ENCODE data around the gene PDE4D. TPM values are rescaled to one million over a fixed set of nuclear protein-coding genes. Genes with fewer than 3 reads are reported as not detected.

Gene PDE4D
- total and polyA plus RNA-seq, 2 donors (not counting 3 experiments of a cell fraction or from before 2014, with no cell fraction given), result 34.5 to 51.2 TPM

GRCh38 chr5:59866661-59867060, 26.9 kb downstream of the PDE4D start:
- H3K9me1 ChIP-seq (replicated peaks; ENCODE audit: control insufficient read depth, extremely low read depth, insufficient read depth, low read length), result no peaks in the 10 kb centered on the region
- H3K9ac ChIP-seq (replicated peaks; ENCODE audit: extremely low read depth, insufficient read depth, low read length), result no peak overlapping the region
- H3K27me3 ChIP-seq (ENCODE audit: control insufficient read depth in 2 of 2, insufficient read depth in 2 of 2, low read length in 2 of 2), result peaks cover 8 to 9% of the 10 kb centered on the region in 2 experiments
- no peaks in the 10 kb centered on the region for H3K9me3 ChIP-seq (replicated peaks; ENCODE audit: control insufficient read depth, insufficient read depth, low read length)
- H3K36me3 ChIP-seq (ENCODE audit: control insufficient read depth in 2 of 2, extremely low read depth in 1 of 2, insufficient read depth in 2 of 2, low read length in 2 of 2), result no peaks in the 10 kb centered on the region
- H3K4me3 ChIP-seq (replicated peaks in 1 of 3; ENCODE audit: insufficient read depth in 1 of 3, low read depth in 1 of 3, low read length in 3 of 3), result no peak overlapping the region
- BruUV-seq (replicated peaks), result no TSS peak
- DNase-seq (ENCODE audit: low read depth, low spot score) (no peak), FAIRE-seq (no peak)
- no peaks in the 10 kb centered on the region for H4K20me1 ChIP-seq (replicated peaks; ENCODE audit: control insufficient read depth, extremely low read depth, insufficient read depth, low read length)
- intact Hi-C loops (cut with micrococcal nuclease) (no loop called here), dilution Hi-C loops (cut with MboI; ENCODE audit: extremely low pct_ligation_motif_present, low sequenced_read_pairs) (no loop called here)
- no peaks in the 10 kb centered on the region for H3K4me1 ChIP-seq (ENCODE audit: control insufficient read depth, extremely low read depth, insufficient read depth, low read length)
- ChIA-PET CTCF (interaction anchor here (1.0 to 1.1 kb wide), 2 partner anchors 23 to 421 kb away, joined by 3 to 4 read pairs; no protein-coding TSS in a partner anchor), POLR2A (no interaction called here)
- no peaks in the 10 kb centered on the region for H3K79me2 ChIP-seq (ENCODE audit: control insufficient read depth, insufficient read depth, low read length)
- TF ChIP-seq EZH2 (IDR thresholded peaks at IDR 0.05; ENCODE audit: borderline replicate concordance, low read depth, low read length, severe bottlenecking) (no peak), POLR2A (IDR thresholded peaks at IDR 0.05; ENCODE audit: low read depth, low read length) (no peak), JUN (IDR thresholded peaks at IDR 0.05; ENCODE audit: borderline replicate concordance, insufficient read depth, insufficient read length, low read depth) (no peak), CTCF (IDR thresholded peaks at IDR 0.05; ENCODE audit: extremely low read depth in 1 of 2, insufficient read depth in 1 of 2, low read depth in 1 of 2, low read length in 2 of 2) (no peak), FOS (IDR thresholded peaks at IDR 0.05; ENCODE audit: borderline replicate concordance, insufficient read depth, low read length) (no peak), GATA2 (IDR thresholded peaks at IDR 0.05; ENCODE audit: insufficient read depth, insufficient read length, low read depth, low read length) (no peak), MAX (IDR thresholded peaks at IDR 0.05; ENCODE audit: insufficient read depth, insufficient read length) (no peak), POLR2AphosphoS5 (IDR thresholded peaks at IDR 0.05; ENCODE audit: insufficient read depth, low read depth, low read length) (no peak), MYC (IDR thresholded peaks at IDR 0.05; ENCODE audit: low read depth, low read length) (no peak)
- no peak overlapping the region for H2AFZ ChIP-seq (ENCODE audit: low read depth, low read length)
- no peak overlapping the region for H3K4me2 ChIP-seq (ENCODE audit: insufficient read depth, low read length)
- no peak overlapping the region for H3K27ac ChIP-seq (ENCODE audit: insufficient read depth, low read depth, low read length)

All from endothelial cell of umbilical vein (primary cell).